ENCODE data around the gene NDFIP1. TPM values are rescaled to one million over a fixed set of nuclear protein-coding genes. Genes with fewer than 3 reads are reported as not detected.

Gene NDFIP1
- total RNA-seq, 4 donors from 2014 or later, result 185 to 351 (median 297) TPM

- no peaks in the 10 kb centered on the region for H3K27me3 ChIP-seq
- no peak for TF ChIP-seq POLR2A (IDR thresholded peaks at IDR 0.05)
- WGBS, 2 donors, result 52 to 58% methylated on average over 9 of the region's 9 CpGs
- no peaks in the 10 kb centered on the region for H3K36me3 ChIP-seq
- peaks cover 34 to 43% of the 10 kb centered on the region in 2 donors for H3K4me1 ChIP-seq
- intact Hi-C loops (cut with DNase I), result no loop called here
- peak; percentile 71 to 77 for DNase-seq
- no peak overlapping the region for H3K4me3 ChIP-seq (replicated peaks in 1 of 3)
- peak overlapping the region; percentile 88 to 100 (median 95) for H3K27ac ChIP-seq
- H3K9me3 ChIP-seq, result no peaks in the 10 kb centered on the region
These were observed 10.9 kb upstream of the NDFIP1 start for GRCh38 chr5:142097681-142098080.

- Histone ChIP-seq H3K4me1 (peaks cover 34 to 49% of the 10 kb centered on the region in 2 donors), H3K27me3 (no peaks in the 10 kb centered on the region), H3K36me3 (no peaks in the 10 kb centered on the region), H3K4me3 (replicated peaks in 1 of 3) (no peak overlapping the region), H3K27ac (peak overlapping the region; percentile 88 to 100 (median 95)), H3K9me3 (no peaks in the 10 kb centered on the region)
- DNase-seq, result no peak
- intact Hi-C loops (cut with DNase I), result no loop called here
- TF ChIP-seq CTCF (IDR thresholded peaks at IDR 0.05), result no peak
- no peak for TF ChIP-seq POLR2A (IDR thresholded peaks at IDR 0.05)
- 60 to 70% methylated on average over 2 of the region's 2 CpGs for WGBS, 2 donors
These were observed 10.3 kb upstream of the NDFIP1 start for GRCh38 chr5:142098275-142098674.

GRCh38 chr5:142098931-142099330, 9.6 kb upstream of the NDFIP1 start:
- Histone ChIP-seq H3K27me3 (no peaks in the 10 kb centered on the region), H3K4me3 (replicated peaks in 1 of 3) (no peak overlapping the region), H3K4me1 (peaks cover 34 to 48% of the 10 kb centered on the region in 2 donors), H3K27ac (peak overlapping the region; percentile 88 to 100 (median 95)), H3K9me3 (no peaks in the 10 kb centered on the region), H3K36me3 (no peaks in the 10 kb centered on the region)
- no peak for TF ChIP-seq CTCF (IDR thresholded peaks at IDR 0.05)
- TF ChIP-seq POLR2A (IDR thresholded peaks at IDR 0.05), result no peak
- no peak for DNase-seq
- intact Hi-C loops (cut with DNase I), result no loop called here

- intact Hi-C loops (cut with DNase I), result no loop called here
- peaks cover 27 to 35% of the 10 kb centered on the region in 2 donors for H3K4me1 ChIP-seq
These were observed 8.3 kb upstream of the NDFIP1 start for GRCh38 chr5:142100307-142100706.

GRCh38 chr5:142102980-142103740, 5.4 kb upstream of the NDFIP1 start:
- no peaks in the 10 kb centered on the region for H3K27me3 ChIP-seq
- no peaks in the 10 kb centered on the region for H3K9me3 ChIP-seq
- intact Hi-C loops (cut with DNase I), result no loop called here
- no peak for DNase-seq
- peaks cover 4 to 13% of the 10 kb centered on the region in 2 donors for H3K4me1 ChIP-seq
- no peaks in the 10 kb centered on the region for H3K36me3 ChIP-seq
- H3K27ac ChIP-seq, result peak overlapping the region in 1 of 3 donors; percentile 25
- no peak for TF ChIP-seq CTCF (IDR thresholded peaks at IDR 0.05)
- no peak for TF ChIP-seq POLR2A (IDR thresholded peaks at IDR 0.05)
- H3K4me3 ChIP-seq (replicated peaks in 1 of 3), result no peak overlapping the region
- 79 to 80% methylated on average over 7 of the region's 7 CpGs for WGBS, 2 donors

More at GRCh38 chr5:142100307-142100706, 8.3 kb upstream of the NDFIP1 start:
- no peak for DNase-seq
- no peak overlapping the region for H3K4me3 ChIP-seq (replicated peaks in 1 of 3)
- H3K9me3 ChIP-seq, result no peaks in the 10 kb centered on the region
- 91 to 96% methylated on average over 7 of the region's 7 CpGs for WGBS, 2 donors
- no peak for TF ChIP-seq CTCF (IDR thresholded peaks at IDR 0.05)
- TF ChIP-seq POLR2A (IDR thresholded peaks at IDR 0.05), result no peak
- H3K36me3 ChIP-seq, result no peaks in the 10 kb centered on the region
- no peak overlapping the region for H3K27ac ChIP-seq
- no peaks in the 10 kb centered on the region for H3K27me3 ChIP-seq
